GM12878 (cell line): Measurements from ENCODE around the gene NMNAT1. TPM values are rescaled to one million over a fixed set of nuclear protein-coding genes. Genes with fewer than 3 reads are reported as not detected.
A peak's percentile ranks its signal among the peaks of the same experiment; 100 is the strongest.

Experiments
- ATAC-seq: fragments of 200-7000 bp; cut with Tn5 transposase; 3 replicates; pipeline ENCODE4 v1.9.1; 2020; ENCODE audit warnings: mild to moderate bottlenecking, moderate library complexity
- BruUV-seq: library from RNA; stranded (reverse); fragments of 400-500 nt; replicated peaks from 2 replicates; lab custom pipeline; 2021; lab: Mats Ljungman, UMichigan
- CTCF ChIA-PET: fragments of 300-600 bp; sonication (Branson Sonifier 250); formaldehyde crosslinking; extraction: SDS; loops from one replicate; lab custom pipeline; 2021; ENCODE audit warnings: inconsistent platforms; lab: Yijun Ruan, JAX
- POLR2A ChIA-PET: fragments of 350-600 bp; formaldehyde crosslinking; extraction: SDS; loops from one replicate; lab custom pipeline; 2021; ENCODE audit warnings: inconsistent platforms; lab: Charles Lee
- RAD21 ChIA-PET: fragments of 300-600 bp; sonication (Branson Sonifier 250); formaldehyde crosslinking; loops from one replicate; lab custom pipeline; 2023; ENCODE audit warnings: antibody characterized with exemption; ENCODE audit not compliant: unreplicated experiment; lab: Charles Lee
- SMC1A ChIA-PET: fragments of 300-600 bp; sonication (Branson Sonifier 250); formaldehyde crosslinking; loops from one replicate; lab custom pipeline; 2023; ENCODE audit not compliant: unreplicated experiment, uncharacterized antibody; lab: Charles Lee
- DNase-seq: peaks from one replicate; pipeline ENCODE4 v3.0.0-alpha.2; 2011; ENCODE audit warnings: low read depth, low spot score
- FAIRE-seq: peaks from 3 replicates; lab custom pipeline; 2011; peaks lifted over from hg19 to GRCh38; lab: Jason Lieb, UNC
- H2AFZ ChIP-seq: 2 replicates; pipeline ENCODE4 v1.6.0; 2011; ENCODE audit warnings: low read depth, low read length, control low read depth; ENCODE audit not compliant: control insufficient read depth
- H3K27ac ChIP-seq: 2 replicates; pipeline ENCODE4 v1.5.1; 2011; ENCODE audit warnings: control low read depth; ENCODE audit not compliant: control insufficient read depth, insufficient read depth
- H3K27me3 ChIP-seq, 2 experiments: replicated peaks in 1 of 2; 2 replicates each; pipeline versions ENCODE4 v1.6.0 to v1.6.1; 2011; ENCODE audit warnings: low read length in 1 of 2; ENCODE audit not compliant: control insufficient read depth in 2 of 2, insufficient read depth in 2 of 2
- H3K36me3 ChIP-seq, 2 experiments: 2 replicates each; pipeline ENCODE4 v1.5.1; 2011; ENCODE audit warnings: low read length in 1 of 2; ENCODE audit not compliant: control insufficient read depth in 2 of 2, insufficient read depth in 2 of 2
- H3K4me1 ChIP-seq: 2 replicates; pipeline ENCODE4 v1.6.1; 2011; ENCODE audit warnings: mild to moderate bottlenecking, low read length, moderate library complexity, mixed read lengths; ENCODE audit not compliant: control insufficient read depth, insufficient read depth
- H3K4me2 ChIP-seq: 2 replicates; pipeline ENCODE4 v1.6.0; 2011; ENCODE audit warnings: control low read depth; ENCODE audit not compliant: control insufficient read depth, insufficient read depth
- H3K4me3 ChIP-seq: fragments of 200-600 bp; sonication (generic); 2 replicates; pipeline ENCODE4 v1.5.1; 2016
- H3K79me2 ChIP-seq: 2 replicates; pipeline ENCODE4 v1.6.0; 2011; ENCODE audit warnings: low read length; ENCODE audit not compliant: control insufficient read depth, insufficient read depth
- H3K9ac ChIP-seq: 2 replicates; pipeline ENCODE4 v1.8.0; 2011; ENCODE audit warnings: low read length, control low read depth, mixed read lengths; ENCODE audit not compliant: control insufficient read depth, insufficient read depth
- H3K9me3 ChIP-seq: replicated peaks from 3 replicates; pipeline ENCODE4 v1.5.1; 2011; ENCODE audit warnings: mild to moderate bottlenecking, low read length; ENCODE audit not compliant: control insufficient read depth, insufficient read depth
- H4K20me1 ChIP-seq: 2 replicates; pipeline ENCODE4 v1.6.0; 2011; ENCODE audit not compliant: control insufficient read depth, insufficient read depth
- ATF7 ChIP-seq: fragments of 450-650 bp; IDR thresholded peaks from 2 replicates; pipeline ENCODE4 v1.6.1; 2016; ENCODE audit warnings: low read depth, mild to moderate bottlenecking
- CEBPB ChIP-seq, 2 experiments: fragments of 150-350 bp in 1 of 2; IDR thresholded peaks; 2 replicates each; pipeline ENCODE4 v1.6.1; 2012 to 2014; ENCODE audit warnings: low read depth in 2 of 2, low read length in 2 of 2, borderline replicate concordance in 1 of 2, inconsistent platforms in 1 of 2
- CREB1 ChIP-seq: IDR thresholded peaks from 2 replicates; pipeline ENCODE4 v1.6.1; 2012; ENCODE audit warnings: low read depth, mild to moderate bottlenecking, inconsistent platforms
- CREM ChIP-seq: IDR thresholded peaks from 2 replicates; pipeline ENCODE4 v1.6.1; 2014; ENCODE audit warnings: antibody characterized with exemption, low read depth
- EP300 ChIP-seq, 2 experiments: fragments of 150-350 bp in 1 of 2; IDR thresholded peaks; 2 replicates each; pipeline ENCODE4 v1.6.1; 2011 to 2012; ENCODE audit warnings: low read depth in 2 of 2, low read length in 2 of 2, borderline replicate concordance in 1 of 2, improper control_type of control experiment in 1 of 2, inconsistent platforms in 1 of 2; ENCODE audit not compliant: control insufficient read depth in 1 of 2
- FOXM1 ChIP-seq: IDR thresholded peaks from 2 replicates; pipeline ENCODE4 v1.6.1; 2012; ENCODE audit warnings: low read depth, mild to moderate bottlenecking, inconsistent platforms, low read length, moderate library complexity
- MEF2A ChIP-seq: IDR thresholded peaks from 2 replicates; pipeline ENCODE4 v1.6.1; 2011; ENCODE audit warnings: low read depth, mild to moderate bottlenecking, low read length, moderate library complexity; ENCODE audit not compliant: insufficient read depth
- MTA3 ChIP-seq: IDR thresholded peaks from 2 replicates; pipeline ENCODE4 v1.6.1; 2012; ENCODE audit warnings: low read length, inconsistent platforms, borderline replicate concordance
- RAD21 ChIP-seq: IDR thresholded peaks from 2 replicates; pipeline ENCODE4 v1.6.1; 2011; ENCODE audit warnings: mild to moderate bottlenecking, low read depth, low read length, moderate library complexity; ENCODE audit not compliant: insufficient read depth
- RCOR1 ChIP-seq: conservative IDR thresholded peaks from 2 replicates; pipeline ENCODE4 v1.6.1; 2012; ENCODE audit warnings: low read depth, low read length, improper control_type of control experiment
- RUNX3 ChIP-seq: IDR thresholded peaks from 2 replicates; pipeline ENCODE4 v1.6.1; 2012; ENCODE audit warnings: low read length, inconsistent platforms
- SIN3A ChIP-seq: IDR thresholded peaks from 2 replicates; pipeline ENCODE4 v1.6.1; 2012; ENCODE audit warnings: low read depth, low read length, improper control_type of control experiment
- SMARCA5 ChIP-seq: fragments of 450-650 bp; IDR thresholded peaks from 2 replicates; pipeline ENCODE4 v1.6.1; 2017; ENCODE audit warnings: mild to moderate bottlenecking
- SMC3 ChIP-seq: IDR thresholded peaks from 2 replicates; pipeline ENCODE4 v1.6.1; 2011; ENCODE audit warnings: low read length, improper control_type of control experiment, borderline replicate concordance
- WGBS: methylation state at CpG from one replicate; pipeline ENCODE4 v1.1.6; 2016; ENCODE audit warnings: low lambda C conversion rate; ENCODE audit not compliant: insufficient replicate concordance, insufficient coverage; ENCODE audit errors: missing lambda C conversion rate; 5-methylcytosine and 5-hydroxymethylcytosine counted together
- in situ Hi-C: fragments of 300-500 bp; cut with MboI; formaldehyde crosslinking; loops from 9 replicates; pipeline ENCODE4 v1.14.3; 2018; ENCODE audit warnings: mixed read lengths
- intact Hi-C: fragments of 100-400 bp; cut with micrococcal nuclease; formaldehyde crosslinking; loops from one replicate; pipeline ENCODE4 v1.14.2; 2022; ENCODE audit not compliant: unreplicated experiment
- polyA plus RNA-seq, 11 experiments: library from polyadenylated mRNA; depleted of rRNA in 4 of 11; unstranded in 6 of 11; stranded (reverse) in 5 of 11; fragments of >200 nt; fragmentation: Nextera tagmentation in 4 of 11; fragmentation: Illumina TruSeq in 1 of 11; extraction: Ambion mirVana in 4 of 11; extraction: Trizol in 1 of 11; gene quantifications; 1 replicate in 1 of 11; 2 replicates in 10 of 11; pipeline versions ENCODE4 v1.2.1 to v1.2.3, GENCODE V29; 2011 to 2016; ENCODE audit warnings: inconsistent platforms in 2 of 11, missing spikeins in 2 of 11, low read depth in 1 of 11
- total RNA-seq, 4 experiments: library from RNA; depleted of rRNA in 3 of 4; stranded (reverse); fragments of >200 nt in 3 of 4; fragmentation: Illumina TruSeq in 1 of 4; extraction: Trizol in 1 of 4; gene quantifications; 2 replicates each; pipeline versions ENCODE4 v1.2.1 to v1.2.3, GENCODE V29; 2013 to 2021
- TF ChIP-seq, protein P1 (sequence below): IDR thresholded peaks from 2 replicates; pipeline ENCODE4 v1.6.1; 2011; ENCODE audit warnings: borderline replicate concordance, low read depth, mild to moderate bottlenecking, moderate library complexity, low read length; ENCODE audit not compliant: insufficient read depth, poor library complexity, severe bottlenecking
- TF ChIP-seq, protein P2 (sequence below), 3 experiments: IDR thresholded peaks in 2 of 3; conservative IDR thresholded peaks in 1 of 3; 2 replicates each; pipeline ENCODE4 v1.5.1; 2011; ENCODE audit warnings: low read depth in 3 of 3, low read length in 3 of 3, mild to moderate bottlenecking in 3 of 3, control low read depth in 2 of 3, moderate library complexity in 2 of 3, inconsistent platforms in 1 of 3, mixed read lengths in 1 of 3; ENCODE audit not compliant: control insufficient read depth in 2 of 3, insufficient read depth in 1 of 3; ENCODE audit errors: extremely low read depth in 1 of 3
- TF ChIP-seq, protein P3 (sequence below): fragments of 450-650 bp; IDR thresholded peaks from 2 replicates; pipeline ENCODE4 v1.6.1; 2016; ENCODE audit warnings: mild to moderate bottlenecking

Gene NMNAT1
- total and polyA plus RNA-seq, 10 of the 15 experiments (the other 5 are each of a cell fraction or from before 2014, with no cell fraction given), result 7.2 to 16.7 (median 11.7) TPM

DNA sequence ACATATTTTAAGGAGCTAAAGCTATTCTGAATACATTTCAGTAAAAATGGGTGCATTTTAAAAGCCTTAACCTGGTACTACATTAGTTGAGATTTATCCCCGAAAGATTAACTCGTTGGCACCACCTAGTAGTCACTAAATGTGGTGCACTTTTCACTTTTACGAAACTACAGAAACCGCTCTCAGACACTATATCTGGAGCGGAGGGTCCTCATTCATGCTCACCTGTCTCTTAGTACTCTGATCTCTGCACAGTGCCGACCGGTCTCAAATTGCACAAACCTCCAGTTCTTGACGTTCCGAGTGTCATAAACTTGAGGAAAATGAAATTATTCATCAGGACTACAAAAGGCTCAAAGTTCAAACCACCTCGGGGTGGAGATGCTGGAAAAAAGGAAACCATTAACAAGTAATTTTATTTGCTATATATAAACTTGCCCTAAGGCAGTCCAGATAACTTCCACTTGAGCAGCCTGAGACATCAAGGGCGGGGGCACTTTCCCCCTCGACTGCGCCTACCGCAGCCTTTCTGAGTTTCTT lies 806 bp upstream of the NMNAT1 start:
- WGBS, result 1% methylated on average over 14 of the region's 14 CpGs
- SMC1A ChIA-PET, result interaction anchor here (0.7 to 2.6 kb wide), 10 partner anchors 9 to 552 kb away, joined by 3 to 14 read pairs (median 4); no protein-coding TSS in a partner anchor
- H3K36me3 ChIP-seq, result no peaks in the 10 kb centered on the region; a peak in 1 of 4 replicates
- POLR2A ChIA-PET, result interaction anchor here (0.5 to 1.3 kb wide), 3 partner anchors 9 to 112 kb away, joined by 3 to 5 read pairs (median 3); no protein-coding TSS in a partner anchor
- TSS peak; percentile 93 for BruUV-seq
- FAIRE-seq, result peak; percentile 89
- no peaks in the 10 kb centered on the region for H3K27me3 ChIP-seq
- CTCF ChIA-PET, result interaction anchor here (0.7 to 3.4 kb wide), 20 partner anchors 8 to 860 kb away, joined by 3 to 43 read pairs (median 5); partner anchors contain the start of genes KIF1B and UBE4B
- peaks cover 9% of the 10 kb centered on the region for H3K4me1 ChIP-seq
- H3K4me3 ChIP-seq, result peak overlapping the region; percentile 98
- no peaks in the 10 kb centered on the region for H4K20me1 ChIP-seq
- intact Hi-C loops, result loop anchor here (1.0 to 2.0 kb wide), 3 partner anchors 32 to 158 kb away; partner anchors contain the start of gene CTNNBIP1
- peaks cover 22% of the 10 kb centered on the region for H3K79me2 ChIP-seq
- no peaks in the 10 kb centered on the region for H3K9me3 ChIP-seq
- H3K9ac ChIP-seq, result peak overlapping the region; percentile 95
- ATAC-seq, result peak; percentile 74
- H3K27ac ChIP-seq, result peak overlapping the region; percentile 93
- TF ChIP-seq SIN3A, result 0 out of 2 replicates have a peak, but pooled peaks have one; percentile 12
- peak in 1 of 2 experiments; percentile 10; a peak in 1 of 4 replicates for TF ChIP-seq EP300 (IDR thresholded peaks at IDR 0.05; ENCODE audit: borderline replicate concordance in 1 of 2, control insufficient read depth in 1 of 2, low read depth in 2 of 2, low read length in 2 of 2)
- TF ChIP-seq RAD21, result peak; percentile 72
- peak; percentile 42; the same call in 1 of the 2 replicates for TF ChIP-seq FOXM1
- peak; percentile 59 for TF ChIP-seq RUNX3
- TF ChIP-seq SMC3, result peak; percentile 75
- TF ChIP-seq CREM, result no peak
- peak; percentile 61; the same call in 1 of the 2 replicates for TF ChIP-seq MTA3
- no peak for TF ChIP-seq CEBPB (IDR thresholded peaks at IDR 0.05; ENCODE audit: borderline replicate concordance in 1 of 2, low read depth in 2 of 2, low read length in 2 of 2)
- 0 out of 2 replicates have a peak, but pooled peaks have one; percentile 53 for TF ChIP-seq MEF2A
- TF ChIP-seq CREB1, result 0 out of 2 replicates have a peak, but pooled peaks have one; percentile 18
- TF ChIP-seq RCOR1, result 0 out of 2 replicates have a peak, but pooled peaks have one; percentile 34
- TF ChIP-seq, protein P1, sequence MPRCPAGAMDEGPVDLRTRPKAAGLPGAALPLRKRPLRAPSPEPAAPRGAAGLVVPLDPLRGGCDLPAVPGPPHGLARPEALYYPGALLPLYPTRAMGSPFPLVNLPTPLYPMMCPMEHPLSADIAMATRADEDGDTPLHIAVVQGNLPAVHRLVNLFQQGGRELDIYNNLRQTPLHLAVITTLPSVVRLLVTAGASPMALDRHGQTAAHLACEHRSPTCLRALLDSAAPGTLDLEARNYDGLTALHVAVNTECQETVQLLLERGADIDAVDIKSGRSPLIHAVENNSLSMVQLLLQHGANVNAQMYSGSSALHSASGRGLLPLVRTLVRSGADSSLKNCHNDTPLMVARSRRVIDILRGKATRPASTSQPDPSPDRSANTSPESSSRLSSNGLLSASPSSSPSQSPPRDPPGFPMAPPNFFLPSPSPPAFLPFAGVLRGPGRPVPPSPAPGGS, result no peak
- TF ChIP-seq ATF7, result no peak
- TF ChIP-seq, protein P2, sequence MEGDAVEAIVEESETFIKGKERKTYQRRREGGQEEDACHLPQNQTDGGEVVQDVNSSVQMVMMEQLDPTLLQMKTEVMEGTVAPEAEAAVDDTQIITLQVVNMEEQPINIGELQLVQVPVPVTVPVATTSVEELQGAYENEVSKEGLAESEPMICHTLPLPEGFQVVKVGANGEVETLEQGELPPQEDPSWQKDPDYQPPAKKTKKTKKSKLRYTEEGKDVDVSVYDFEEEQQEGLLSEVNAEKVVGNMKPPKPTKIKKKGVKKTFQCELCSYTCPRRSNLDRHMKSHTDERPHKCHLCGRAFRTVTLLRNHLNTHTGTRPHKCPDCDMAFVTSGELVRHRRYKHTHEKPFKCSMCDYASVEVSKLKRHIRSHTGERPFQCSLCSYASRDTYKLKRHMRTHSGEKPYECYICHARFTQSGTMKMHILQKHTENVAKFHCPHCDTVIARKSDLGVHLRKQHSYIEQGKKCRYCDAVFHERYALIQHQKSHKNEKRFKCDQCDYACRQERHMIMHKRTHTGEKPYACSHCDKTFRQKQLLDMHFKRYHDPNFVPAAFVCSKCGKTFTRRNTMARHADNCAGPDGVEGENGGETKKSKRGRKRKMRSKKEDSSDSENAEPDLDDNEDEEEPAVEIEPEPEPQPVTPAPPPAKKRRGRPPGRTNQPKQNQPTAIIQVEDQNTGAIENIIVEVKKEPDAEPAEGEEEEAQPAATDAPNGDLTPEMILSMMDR (IDR thresholded peaks at IDR 0.05 in 2 of 3, conservative IDR thresholded peaks at IDR 0.05 in 1 of 3; ENCODE audit: control insufficient read depth in 2 of 3, extremely low read depth in 1 of 3, insufficient read depth in 1 of 3, low read depth in 3 of 3, low read length in 3 of 3), result peak; percentile 50 to 67 (median 62)
- TF ChIP-seq SMARCA5, result peak; percentile 54; the same call in 1 of the 2 replicates
- TF ChIP-seq, protein P3, sequence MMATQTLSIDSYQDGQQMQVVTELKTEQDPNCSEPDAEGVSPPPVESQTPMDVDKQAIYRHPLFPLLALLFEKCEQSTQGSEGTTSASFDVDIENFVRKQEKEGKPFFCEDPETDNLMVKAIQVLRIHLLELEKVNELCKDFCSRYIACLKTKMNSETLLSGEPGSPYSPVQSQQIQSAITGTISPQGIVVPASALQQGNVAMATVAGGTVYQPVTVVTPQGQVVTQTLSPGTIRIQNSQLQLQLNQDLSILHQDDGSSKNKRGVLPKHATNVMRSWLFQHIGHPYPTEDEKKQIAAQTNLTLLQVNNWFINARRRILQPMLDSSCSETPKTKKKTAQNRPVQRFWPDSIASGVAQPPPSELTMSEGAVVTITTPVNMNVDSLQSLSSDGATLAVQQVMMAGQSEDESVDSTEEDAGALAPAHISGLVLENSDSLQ, result peak; percentile 13; the same call in 1 of the 2 replicates
- TF ChIP-seq, all 136 proteins: peak for 13
- peak overlapping the region; percentile 23 for H3K4me2 ChIP-seq
- peak; percentile 55 for DNase-seq
- RAD21 ChIA-PET, result interaction anchor here (0.6 to 2.7 kb wide), 7 partner anchors 8 to 488 kb away, joined by 3 to 13 read pairs (median 7); partner anchors contain the start of gene CTNNBIP1
- in situ Hi-C loops, result no loop called here
- H2AFZ ChIP-seq, result peak overlapping the region; percentile 80
